ENCODE results near the gene KIAA1586.

GRCh38 chr6:57033228-57033627 is 13.3 kb upstream of the KIAA1586 start:
- TF ChIP-seq CTCF (IDR thresholded peaks at IDR 0.05; ENCODE audit: insufficient read depth, low read length) (no peak), SPI1 (IDR thresholded peaks at IDR 0.05; ENCODE audit: borderline replicate concordance, low read depth) (no peak), GABPA (IDR thresholded peaks at IDR 0.05; ENCODE audit: low read depth) (no peak)

Measured in HL-60 (cell line).